Measurements from ENCODE around the gene GLCCI1. TPM values are rescaled to one million over a fixed set of nuclear protein-coding genes. Genes with fewer than 3 reads are reported as not detected.

GLCCI1 gene
- total and polyA plus RNA-seq, 10 of the 15 experiments (the other 5 are each of a cell fraction or from before 2014, with no cell fraction given), result 12.6 to 92.0 (median 27.6) TPM

GRCh38 chr7:7966141-7966734 lies 2.4 kb upstream of the GLCCI1 start (continued):
- TF ChIP-seq, protein P1, sequence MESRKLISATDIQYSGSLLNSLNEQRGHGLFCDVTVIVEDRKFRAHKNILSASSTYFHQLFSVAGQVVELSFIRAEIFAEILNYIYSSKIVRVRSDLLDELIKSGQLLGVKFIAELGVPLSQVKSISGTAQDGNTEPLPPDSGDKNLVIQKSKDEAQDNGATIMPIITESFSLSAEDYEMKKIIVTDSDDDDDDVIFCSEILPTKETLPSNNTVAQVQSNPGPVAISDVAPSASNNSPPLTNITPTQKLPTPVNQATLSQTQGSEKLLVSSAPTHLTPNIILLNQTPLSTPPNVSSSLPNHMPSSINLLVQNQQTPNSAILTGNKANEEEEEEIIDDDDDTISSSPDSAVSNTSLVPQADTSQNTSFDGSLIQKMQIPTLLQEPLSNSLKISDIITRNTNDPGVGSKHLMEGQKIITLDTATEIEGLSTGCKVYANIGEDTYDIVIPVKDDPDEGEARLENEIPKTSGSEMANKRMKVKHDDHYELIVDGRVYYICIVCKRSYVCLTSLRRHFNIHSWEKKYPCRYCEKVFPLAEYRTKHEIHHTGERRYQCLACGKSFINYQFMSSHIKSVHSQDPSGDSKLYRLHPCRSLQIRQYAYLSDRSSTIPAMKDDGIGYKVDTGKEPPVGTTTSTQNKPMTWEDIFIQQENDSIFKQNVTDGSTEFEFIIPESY (IDR thresholded peaks at IDR 0.05), result no peak
- no peak for TF ChIP-seq EED (IDR thresholded peaks at IDR 0.05; ENCODE audit: low read depth)
- TF ChIP-seq PML (IDR thresholded peaks at IDR 0.05; ENCODE audit: low read length), result 0 out of 2 replicates have a peak, but pooled peaks have one; percentile 69
- no peak for TF ChIP-seq TBL1XR1 (IDR thresholded peaks at IDR 0.05; ENCODE audit: low read depth, low read length)
- TF ChIP-seq, protein P2, sequence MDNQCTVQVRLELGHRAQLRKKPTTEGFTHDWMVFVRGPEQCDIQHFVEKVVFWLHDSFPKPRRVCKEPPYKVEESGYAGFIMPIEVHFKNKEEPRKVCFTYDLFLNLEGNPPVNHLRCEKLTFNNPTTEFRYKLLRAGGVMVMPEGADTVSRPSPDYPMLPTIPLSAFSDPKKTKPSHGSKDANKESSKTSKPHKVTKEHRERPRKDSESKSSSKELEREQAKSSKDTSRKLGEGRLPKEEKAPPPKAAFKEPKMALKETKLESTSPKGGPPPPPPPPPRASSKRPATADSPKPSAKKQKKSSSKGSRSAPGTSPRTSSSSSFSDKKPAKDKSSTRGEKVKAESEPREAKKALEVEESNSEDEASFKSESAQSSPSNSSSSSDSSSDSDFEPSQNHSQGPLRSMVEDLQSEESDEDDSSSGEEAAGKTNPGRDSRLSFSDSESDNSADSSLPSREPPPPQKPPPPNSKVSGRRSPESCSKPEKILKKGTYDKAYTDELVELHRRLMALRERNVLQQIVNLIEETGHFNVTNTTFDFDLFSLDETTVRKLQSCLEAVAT (IDR thresholded peaks at IDR 0.05), result no peak
- TF ChIP-seq BACH1 (IDR thresholded peaks at IDR 0.05; ENCODE audit: borderline replicate concordance), result no peak
- no peak for TF ChIP-seq POLR2AphosphoS2 (IDR thresholded peaks at IDR 0.05; ENCODE audit: low read depth, low read length)
- no peak for TF ChIP-seq SMARCA5 (IDR thresholded peaks at IDR 0.05)
- TF ChIP-seq, protein P3, sequence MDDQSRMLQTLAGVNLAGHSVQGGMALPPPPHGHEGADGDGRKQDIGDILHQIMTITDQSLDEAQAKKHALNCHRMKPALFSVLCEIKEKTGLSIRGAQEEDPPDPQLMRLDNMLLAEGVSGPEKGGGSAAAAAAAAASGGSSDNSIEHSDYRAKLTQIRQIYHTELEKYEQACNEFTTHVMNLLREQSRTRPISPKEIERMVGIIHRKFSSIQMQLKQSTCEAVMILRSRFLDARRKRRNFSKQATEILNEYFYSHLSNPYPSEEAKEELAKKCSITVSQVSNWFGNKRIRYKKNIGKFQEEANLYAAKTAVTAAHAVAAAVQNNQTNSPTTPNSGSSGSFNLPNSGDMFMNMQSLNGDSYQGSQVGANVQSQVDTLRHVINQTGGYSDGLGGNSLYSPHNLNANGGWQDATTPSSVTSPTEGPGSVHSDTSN (IDR thresholded peaks at IDR 0.05; ENCODE audit: insufficient replicate concordance, low read depth, low read length), result no peak
- no peak for TF ChIP-seq BMI1 (IDR thresholded peaks at IDR 0.05; ENCODE audit: borderline replicate concordance)
- no peak for TF ChIP-seq EZH2 (IDR thresholded peaks at IDR 0.05; ENCODE audit: borderline replicate concordance, control insufficient read depth, low read depth, low read length)
- peak; percentile 40; the same call in 1 of the 2 replicates for TF ChIP-seq TCF7 (IDR thresholded peaks at IDR 0.05; ENCODE audit: borderline replicate concordance)
- TF ChIP-seq ASH2L (IDR thresholded peaks at IDR 0.05; ENCODE audit: borderline replicate concordance, low read depth), result no peak
- TF ChIP-seq, protein P4, sequence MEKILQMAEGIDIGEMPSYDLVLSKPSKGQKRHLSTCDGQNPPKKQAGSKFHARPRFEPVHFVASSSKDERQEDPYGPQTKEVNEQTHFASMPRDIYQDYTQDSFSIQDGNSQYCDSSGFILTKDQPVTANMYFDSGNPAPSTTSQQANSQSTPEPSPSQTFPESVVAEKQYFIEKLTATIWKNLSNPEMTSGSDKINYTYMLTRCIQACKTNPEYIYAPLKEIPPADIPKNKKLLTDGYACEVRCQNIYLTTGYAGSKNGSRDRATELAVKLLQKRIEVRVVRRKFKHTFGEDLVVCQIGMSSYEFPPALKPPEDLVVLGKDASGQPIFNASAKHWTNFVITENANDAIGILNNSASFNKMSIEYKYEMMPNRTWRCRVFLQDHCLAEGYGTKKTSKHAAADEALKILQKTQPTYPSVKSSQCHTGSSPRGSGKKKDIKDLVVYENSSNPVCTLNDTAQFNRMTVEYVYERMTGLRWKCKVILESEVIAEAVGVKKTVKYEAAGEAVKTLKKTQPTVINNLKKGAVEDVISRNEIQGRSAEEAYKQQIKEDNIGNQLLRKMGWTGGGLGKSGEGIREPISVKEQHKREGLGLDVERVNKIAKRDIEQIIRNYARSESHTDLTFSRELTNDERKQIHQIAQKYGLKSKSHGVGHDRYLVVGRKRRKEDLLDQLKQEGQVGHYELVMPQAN (conservative IDR thresholded peaks at IDR 0.05), result no peak
- TF ChIP-seq, protein P5, sequence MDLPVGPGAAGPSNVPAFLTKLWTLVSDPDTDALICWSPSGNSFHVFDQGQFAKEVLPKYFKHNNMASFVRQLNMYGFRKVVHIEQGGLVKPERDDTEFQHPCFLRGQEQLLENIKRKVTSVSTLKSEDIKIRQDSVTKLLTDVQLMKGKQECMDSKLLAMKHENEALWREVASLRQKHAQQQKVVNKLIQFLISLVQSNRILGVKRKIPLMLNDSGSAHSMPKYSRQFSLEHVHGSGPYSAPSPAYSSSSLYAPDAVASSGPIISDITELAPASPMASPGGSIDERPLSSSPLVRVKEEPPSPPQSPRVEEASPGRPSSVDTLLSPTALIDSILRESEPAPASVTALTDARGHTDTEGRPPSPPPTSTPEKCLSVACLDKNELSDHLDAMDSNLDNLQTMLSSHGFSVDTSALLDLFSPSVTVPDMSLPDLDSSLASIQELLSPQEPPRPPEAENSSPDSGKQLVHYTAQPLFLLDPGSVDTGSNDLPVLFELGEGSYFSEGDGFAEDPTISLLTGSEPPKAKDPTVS (IDR thresholded peaks at IDR 0.05; ENCODE audit: low read depth, low read length), result no peak
- TF ChIP-seq GABPA (IDR thresholded peaks at IDR 0.05; ENCODE audit: low read depth), result peak; percentile 17; the same call in 1 of the 2 replicates
- TF ChIP-seq MXI1 (IDR thresholded peaks at IDR 0.05; ENCODE audit: low read depth, low read length), result no peak
- TF ChIP-seq SREBF2 (IDR thresholded peaks at IDR 0.05; ENCODE audit: low read length), result no peak
- TF ChIP-seq KAT2A (conservative IDR thresholded peaks at IDR 0.05; ENCODE audit: control insufficient read depth, low read depth, low read length), result no peak
- no peak for TF ChIP-seq IKZF1 (conservative IDR thresholded peaks at IDR 0.05)
- TF ChIP-seq ETV6 (conservative IDR thresholded peaks at IDR 0.05 in 1 of 2, IDR thresholded peaks at IDR 0.05 in 1 of 2; ENCODE audit: borderline replicate concordance in 1 of 2, low read depth in 1 of 2), result no peak
